ENCODE measurements around the gene STAMBPL1.
A peak's percentile ranks its signal among the peaks of the same experiment; 100 is the strongest.

STAMBPL1 gene

GRCh38 chr10:88857831-88858230 lies 22.2 kb upstream of the STAMBPL1 start:
- DNase-seq (ENCODE audit: low read depth), result no peak

GRCh38 chr10:88858491-88858890 lies 21.6 kb upstream of the STAMBPL1 start:
- no peak for DNase-seq (ENCODE audit: low read depth)

GRCh38 chr10:88861036-88861435 lies 19.0 kb upstream of the STAMBPL1 start:
- no peak for DNase-seq (ENCODE audit: low read depth)

- no peak for DNase-seq (ENCODE audit: low read depth)
Measured at GRCh38 chr10:88865281-88865876, 14.7 kb upstream of the STAMBPL1 start.

GRCh38 chr10:88866454-88866853 lies 13.6 kb upstream of the STAMBPL1 start:
- no peak for DNase-seq (ENCODE audit: low read depth)

GRCh38 chr10:88870089-88870488 lies 10.0 kb upstream of the STAMBPL1 start:
- no peak for DNase-seq (ENCODE audit: low read depth)

- DNase-seq (ENCODE audit: low read depth), result no peak
Measured at GRCh38 chr10:88873757-88874156, 6.3 kb upstream of the STAMBPL1 start.

GRCh38 chr10:88874281-88874680 lies 5.8 kb upstream of the STAMBPL1 start:
- no peak for DNase-seq (ENCODE audit: low read depth)

- DNase-seq (ENCODE audit: low read depth), result no peak
Measured at GRCh38 chr10:88875081-88875480, 5.0 kb upstream of the STAMBPL1 start.

- DNase-seq (ENCODE audit: low read depth), result no peak
Measured at GRCh38 chr10:88877298-88877697, 2.7 kb upstream of the STAMBPL1 start.

- no peak for DNase-seq (ENCODE audit: low read depth)
Measured at GRCh38 chr10:88880282-88881076, 434 bp downstream of the STAMBPL1 start.

- no peak for DNase-seq (ENCODE audit: low read depth)
Measured at GRCh38 chr10:88881320-88881719, 1.3 kb downstream of the STAMBPL1 start.

- no peak for DNase-seq (ENCODE audit: low read depth)
Measured at GRCh38 chr10:88881922-88882645, 2.0 kb downstream of the STAMBPL1 start.

- DNase-seq (ENCODE audit: low read depth), result peak; percentile 61
Measured at GRCh38 chr10:88882646-88883447, 2.8 kb downstream of the STAMBPL1 start.

GRCh38 chr10:88883448-88883809 lies 3.4 kb downstream of the STAMBPL1 start:
- DNase-seq (ENCODE audit: low read depth), result no peak

GRCh38 chr10:88886557-88886956 lies 6.5 kb downstream of the STAMBPL1 start:
- no peak for DNase-seq (ENCODE audit: low read depth)

GRCh38 chr10:88888810-88889445 lies 8.9 kb downstream of the STAMBPL1 start:
- no peak for DNase-seq (ENCODE audit: low read depth)

- no peak for DNase-seq (ENCODE audit: low read depth)
Measured at GRCh38 chr10:88889559-88890337, 9.7 kb downstream of the STAMBPL1 start.

GRCh38 chr10:88890681-88891381 lies 10.8 kb downstream of the STAMBPL1 start:
- no peak for DNase-seq (ENCODE audit: low read depth)

- DNase-seq (ENCODE audit: low read depth), result no peak
Measured at GRCh38 chr10:88892222-88892967, 12.3 kb downstream of the STAMBPL1 start.

Measured in non-pigmented ciliary epithelial cell (primary cell).